ENCODE results near the gene RASSF8.

DNA sequence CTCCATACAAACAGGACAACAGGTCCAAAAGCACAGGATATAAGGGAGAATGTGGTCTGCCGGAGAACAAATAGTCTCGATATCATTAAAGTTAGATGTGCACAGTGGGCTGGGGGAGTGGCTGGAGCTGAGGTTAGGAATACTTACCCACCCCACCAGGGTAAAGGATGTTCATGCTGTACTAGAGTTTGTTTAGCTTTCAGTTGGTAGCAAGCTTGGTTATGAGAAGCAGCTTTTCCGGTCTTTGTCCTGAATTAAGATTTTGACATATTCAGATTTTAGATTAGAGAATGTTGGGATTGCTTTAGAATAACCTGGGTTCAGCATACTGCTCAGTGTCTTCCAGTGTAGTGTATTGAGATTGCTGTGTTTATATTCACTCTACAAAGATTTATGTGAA is 16.7 kb downstream of the RASSF8 start:
- TF ChIP-seq, protein P1, sequence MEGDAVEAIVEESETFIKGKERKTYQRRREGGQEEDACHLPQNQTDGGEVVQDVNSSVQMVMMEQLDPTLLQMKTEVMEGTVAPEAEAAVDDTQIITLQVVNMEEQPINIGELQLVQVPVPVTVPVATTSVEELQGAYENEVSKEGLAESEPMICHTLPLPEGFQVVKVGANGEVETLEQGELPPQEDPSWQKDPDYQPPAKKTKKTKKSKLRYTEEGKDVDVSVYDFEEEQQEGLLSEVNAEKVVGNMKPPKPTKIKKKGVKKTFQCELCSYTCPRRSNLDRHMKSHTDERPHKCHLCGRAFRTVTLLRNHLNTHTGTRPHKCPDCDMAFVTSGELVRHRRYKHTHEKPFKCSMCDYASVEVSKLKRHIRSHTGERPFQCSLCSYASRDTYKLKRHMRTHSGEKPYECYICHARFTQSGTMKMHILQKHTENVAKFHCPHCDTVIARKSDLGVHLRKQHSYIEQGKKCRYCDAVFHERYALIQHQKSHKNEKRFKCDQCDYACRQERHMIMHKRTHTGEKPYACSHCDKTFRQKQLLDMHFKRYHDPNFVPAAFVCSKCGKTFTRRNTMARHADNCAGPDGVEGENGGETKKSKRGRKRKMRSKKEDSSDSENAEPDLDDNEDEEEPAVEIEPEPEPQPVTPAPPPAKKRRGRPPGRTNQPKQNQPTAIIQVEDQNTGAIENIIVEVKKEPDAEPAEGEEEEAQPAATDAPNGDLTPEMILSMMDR (IDR thresholded peaks at IDR 0.05), result no peak
- TF ChIP-seq POLR2A (IDR thresholded peaks at IDR 0.05), result no peak

All from heart left ventricle (tissue), 13 donors.